Astrocyte of the spinal cord (primary cell): Measurements from ENCODE around the gene SUDS3.
A peak's percentile ranks its signal among the peaks of the same experiment; 100 is the strongest.

ENCODE experiments used
- DNase-seq: peaks from one replicate; pipeline ENCODE4 v3.0.0; 2011; ENCODE audit warnings: low read depth, low spot score
- H3K4me3 ChIP-seq: 2 replicates; pipeline ENCODE4 v1.5.1; 2011; ENCODE audit warnings: low read depth, mild to moderate bottlenecking, low read length, moderate library complexity
- in situ Hi-C: cut with HindIII; loops from 2 replicates; pipeline ENCODE4 v1.10.0; 2017; ENCODE audit warnings: low sequenced_read_pairs
- TF ChIP-seq, protein P1 (sequence below): IDR thresholded peaks from 2 replicates; pipeline ENCODE4 v1.5.1; 2012; ENCODE audit warnings: low read depth, mild to moderate bottlenecking, low read length, inconsistent platforms

SUDS3 gene

DNA sequence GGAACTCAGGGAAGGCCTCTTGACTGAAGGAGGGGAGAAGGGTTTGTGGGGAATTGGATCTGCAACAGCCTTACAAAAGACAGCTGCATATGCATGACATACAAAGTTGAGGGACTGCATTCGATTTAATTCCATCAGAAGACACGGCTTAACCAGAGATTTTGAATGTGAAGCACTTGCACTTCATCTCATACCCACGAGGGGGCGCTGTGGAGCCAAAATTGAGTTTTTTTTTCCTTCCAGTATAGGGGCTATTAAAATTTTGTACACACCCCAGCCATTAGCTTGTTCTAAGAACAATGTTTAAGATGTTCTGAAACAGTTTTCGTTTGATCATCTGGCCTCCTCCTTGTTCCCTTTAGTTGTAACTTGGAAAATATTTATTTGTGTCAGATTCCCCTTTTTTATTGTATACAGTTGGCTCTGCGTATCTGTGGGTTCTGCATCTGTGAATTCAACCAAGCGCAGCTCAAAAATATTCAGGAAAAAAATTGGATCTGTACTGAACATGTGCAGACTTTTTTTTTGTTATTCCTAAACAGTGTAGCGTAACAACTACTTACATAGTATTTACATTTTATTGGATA is 1.6 kb downstream of the SUDS3 start:
- in situ Hi-C loops: loop anchor here (10.0 kb wide), 1 partner anchor 193 kb away; no protein-coding TSS in a partner anchor
- H3K4me3 ChIP-seq: peak overlapping the region; percentile 90
- TF ChIP-seq, protein P1, sequence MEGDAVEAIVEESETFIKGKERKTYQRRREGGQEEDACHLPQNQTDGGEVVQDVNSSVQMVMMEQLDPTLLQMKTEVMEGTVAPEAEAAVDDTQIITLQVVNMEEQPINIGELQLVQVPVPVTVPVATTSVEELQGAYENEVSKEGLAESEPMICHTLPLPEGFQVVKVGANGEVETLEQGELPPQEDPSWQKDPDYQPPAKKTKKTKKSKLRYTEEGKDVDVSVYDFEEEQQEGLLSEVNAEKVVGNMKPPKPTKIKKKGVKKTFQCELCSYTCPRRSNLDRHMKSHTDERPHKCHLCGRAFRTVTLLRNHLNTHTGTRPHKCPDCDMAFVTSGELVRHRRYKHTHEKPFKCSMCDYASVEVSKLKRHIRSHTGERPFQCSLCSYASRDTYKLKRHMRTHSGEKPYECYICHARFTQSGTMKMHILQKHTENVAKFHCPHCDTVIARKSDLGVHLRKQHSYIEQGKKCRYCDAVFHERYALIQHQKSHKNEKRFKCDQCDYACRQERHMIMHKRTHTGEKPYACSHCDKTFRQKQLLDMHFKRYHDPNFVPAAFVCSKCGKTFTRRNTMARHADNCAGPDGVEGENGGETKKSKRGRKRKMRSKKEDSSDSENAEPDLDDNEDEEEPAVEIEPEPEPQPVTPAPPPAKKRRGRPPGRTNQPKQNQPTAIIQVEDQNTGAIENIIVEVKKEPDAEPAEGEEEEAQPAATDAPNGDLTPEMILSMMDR: peak; percentile 91
- DNase-seq: peak; percentile 65

GRCh38 chr12:118391424-118391823 is 15.1 kb downstream of the SUDS3 start:
- no peak overlapping the region for H3K4me3 ChIP-seq
- DNase-seq: no peak
- TF ChIP-seq, protein P1: no peak
- in situ Hi-C loops: no loop called here

DNA sequence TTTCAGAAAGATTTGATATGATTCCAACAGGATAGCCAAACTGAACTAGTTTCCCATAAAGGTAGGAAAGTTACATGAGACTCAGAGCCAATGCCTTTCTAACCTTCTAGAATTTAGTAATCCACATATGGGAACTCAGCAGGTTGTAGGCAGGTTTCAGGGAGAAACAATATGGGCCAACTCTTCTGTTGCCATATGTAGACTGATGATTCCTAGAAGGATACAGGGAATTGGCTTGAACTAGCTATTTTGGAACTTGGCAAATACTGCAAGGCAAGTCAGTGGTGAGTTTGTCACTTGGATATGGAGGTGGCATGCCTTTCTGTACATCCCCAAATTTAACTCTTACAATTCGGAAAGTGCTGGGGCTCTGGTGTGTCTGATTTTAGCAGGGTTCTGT is 15.5 kb downstream of the SUDS3 start:
- in situ Hi-C loops: no loop called here
- TF ChIP-seq, protein P1: no peak
- no peak overlapping the region for H3K4me3 ChIP-seq
- DNase-seq: no peak

GRCh38 chr12:118397708-118398440 is 21.5 kb downstream of the SUDS3 start:
- TF ChIP-seq, protein P1: no peak
- in situ Hi-C loops: no loop called here
- DNase-seq: no peak

DNA sequence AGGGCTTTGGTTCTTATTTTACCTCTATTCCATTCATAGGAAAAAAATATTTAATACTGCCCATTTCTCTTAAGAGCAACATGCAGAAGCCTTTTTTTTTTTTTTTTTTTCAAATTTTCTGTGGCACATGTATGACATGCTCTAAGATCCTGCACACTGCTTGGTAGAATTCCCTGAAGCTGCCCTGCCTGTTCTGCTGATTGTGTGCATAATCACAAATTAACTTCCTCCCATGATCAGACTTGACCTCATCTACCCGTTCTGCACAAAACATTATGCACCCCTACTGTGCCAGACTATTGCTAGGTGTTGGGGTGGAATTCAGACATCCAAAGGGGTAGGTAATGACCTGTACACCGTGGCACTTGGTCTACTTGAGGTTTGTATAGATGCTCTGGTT is 22.2 kb downstream of the SUDS3 start:
- TF ChIP-seq, protein P1: no peak
- no peak overlapping the region for H3K4me3 ChIP-seq
- DNase-seq: no peak
- in situ Hi-C loops: no loop called here

More at GRCh38 chr12:118397708-118398440, 21.5 kb downstream of the SUDS3 start:
- H3K4me3 ChIP-seq: no peak overlapping the region

DNA sequence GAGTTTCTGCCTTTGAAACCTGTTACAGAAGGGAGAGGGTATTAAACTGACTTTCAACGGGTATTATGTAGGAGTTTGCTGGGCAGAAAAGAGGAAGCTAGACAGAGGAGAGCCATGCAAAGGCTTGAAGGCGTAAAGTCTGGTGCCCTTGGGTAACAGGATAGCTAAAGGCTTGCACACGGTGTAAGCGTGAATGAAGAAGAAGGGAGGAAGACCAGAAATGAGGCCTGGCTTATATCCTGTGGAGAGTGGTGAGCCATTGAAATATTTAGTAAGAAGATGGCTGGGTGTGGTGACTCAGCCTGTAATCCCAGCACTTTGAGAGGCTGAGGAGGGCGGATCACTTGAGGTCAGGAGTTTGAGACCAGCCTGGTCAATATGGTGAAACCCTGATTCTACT is 22.6 kb downstream of the SUDS3 start:
- in situ Hi-C loops: no loop called here
- H3K4me3 ChIP-seq: no peak overlapping the region
- no peak for DNase-seq
- TF ChIP-seq, protein P1: no peak
